Measurements from ENCODE around the gene GNB3. TPM values are rescaled to one million over a fixed set of nuclear protein-coding genes. Genes with fewer than 3 reads are reported as not detected.

GNB3 gene
- total RNA-seq (2022), result 3.9 and 5.1 TPM in 2 replicates
- Bru-seq, nascent RNA, result percentile 42 among the genes with signal in this experiment
- percentile 47 among the genes with signal in this experiment for BruChase-seq, experiment 1, labeled RNA remaining after a 2-hour chase
- BruChase-seq, experiment 2, labeled RNA remaining after a 6-hour chase, result percentile 41 among the genes with signal in this experiment
- long read RNA-seq, partial matches to known transcripts, result 3 of 5 reads
- long read RNA-seq, other reads (novel, unspliced or antisense), result 2 of 5 reads

- Mint-ChIP-seq H3K36me3 (ENCODE audit: insufficient read depth, unreplicated experiment) (peaks cover 41% of the 10 kb centered on the region), H3K9me3 (ENCODE audit: unreplicated experiment) (no peaks in the 10 kb centered on the region), H3K27ac (ENCODE audit: unreplicated experiment) (no peak within 1 kb of the TSS), H3K27me3 (ENCODE audit: insufficient read depth, unreplicated experiment) (no peaks in the 10 kb centered on the region), H3K4me1 (ENCODE audit: low read depth, unreplicated experiment) (peaks cover 15% of the 10 kb centered on the region), H3K4me3 (ENCODE audit: unreplicated experiment) (no peak within 1 kb of the TSS)
- no peak for TF ChIP-seq CTCF (IDR thresholded peaks at IDR 0.05; ENCODE audit: insufficient read depth in 1 of 2, low read depth in 1 of 2, low read length in 1 of 2, severe bottlenecking in 1 of 2, unreplicated experiment in 1 of 2)
- Histone ChIP-seq H3K4me1 (peaks cover 18% of the 10 kb centered on the region), H3K9me3 (no peaks in the 10 kb centered on the region), H3K4me3 (ENCODE audit: low read depth, low read length) (no peak within 1 kb of the TSS), H3K36me3 (ENCODE audit: control insufficient read depth, insufficient read depth, low read length) (no peaks in the 10 kb centered on the region), H3K27me3 (replicated peaks; ENCODE audit: control insufficient read depth, insufficient read depth, low read length) (no peaks in the 10 kb centered on the region)
- no TSS peak for BruUV-seq (replicated peaks)
- ChIA-PET POLR2A (interaction anchor here (1.4 to 5.1 kb wide), 2 partner anchors 11 to 88 kb away, joined by 5 to 28 read pairs; partner anchors contain the start of genes CDCA3, MLF2 and USP5), CTCF (interaction anchor here (0.6 to 2.3 kb wide), 3 partner anchors 11 to 70 kb away, joined by 3 to 8 read pairs (median 8); partner anchors contain the start of gene USP5)
- intact Hi-C loops (cut with micrococcal nuclease; ENCODE audit: unreplicated experiment), result no loop called here
- no peak for DNase-seq
These were observed at the start of gene GNB3 for GRCh38 chr12:6840761-6841515. TSS of gene GNB3 (plus strand) at chr12:6840925. CDS start at chr12:6841288, 363 bp downstream.

- Histone ChIP-seq H3K36me3 (ENCODE audit: control insufficient read depth, insufficient read depth, low read length) (no peaks in the 10 kb centered on the region), H3K4me1 (no peaks in the 10 kb centered on the region), H3K9me3 (no peaks in the 10 kb centered on the region), H3K4me3 (ENCODE audit: low read depth, low read length) (no peak overlapping the region), H3K27me3 (replicated peaks; ENCODE audit: control insufficient read depth, insufficient read depth, low read length) (no peaks in the 10 kb centered on the region)
- Mint-ChIP-seq H3K4me3 (ENCODE audit: unreplicated experiment) (no peak overlapping the region), H3K36me3 (ENCODE audit: insufficient read depth, unreplicated experiment) (no peaks in the 10 kb centered on the region), H3K4me1 (ENCODE audit: low read depth, unreplicated experiment) (peaks cover 14% of the 10 kb centered on the region), H3K27me3 (ENCODE audit: insufficient read depth, unreplicated experiment) (no peaks in the 10 kb centered on the region), H3K27ac (ENCODE audit: unreplicated experiment) (no peak overlapping the region), H3K9me3 (ENCODE audit: unreplicated experiment) (peaks cover 11% of the 10 kb centered on the region)
- no peak for DNase-seq
- ChIA-PET POLR2A (interaction anchor here (0.5 kb wide), 1 partner anchor 135 kb away, joined by 12 read pairs; no protein-coding TSS in a partner anchor), CTCF (interaction anchor here (0.9 kb wide), 1 partner anchor 13 kb away, joined by 3 read pairs; no protein-coding TSS in a partner anchor)
- no TSS peak for BruUV-seq (replicated peaks)
- intact Hi-C loops (cut with micrococcal nuclease; ENCODE audit: unreplicated experiment), result no loop called here
- TF ChIP-seq CTCF (IDR thresholded peaks at IDR 0.05; ENCODE audit: insufficient read depth in 1 of 2, low read depth in 1 of 2, low read length in 1 of 2, severe bottlenecking in 1 of 2, unreplicated experiment in 1 of 2), result no peak
These were observed 48.7 kb upstream of the GNB3 start for GRCh38 chr12:6791931-6792520.

Measured in Caco-2 (cell line).